ENCODE results near the gene DLEU7. TPM values are rescaled to one million over a fixed set of nuclear protein-coding genes. Genes with fewer than 3 reads are reported as not detected.

The DLEU7 gene
- total RNA-seq, 2 experiments from 2014 or later = not detected

DNA sequence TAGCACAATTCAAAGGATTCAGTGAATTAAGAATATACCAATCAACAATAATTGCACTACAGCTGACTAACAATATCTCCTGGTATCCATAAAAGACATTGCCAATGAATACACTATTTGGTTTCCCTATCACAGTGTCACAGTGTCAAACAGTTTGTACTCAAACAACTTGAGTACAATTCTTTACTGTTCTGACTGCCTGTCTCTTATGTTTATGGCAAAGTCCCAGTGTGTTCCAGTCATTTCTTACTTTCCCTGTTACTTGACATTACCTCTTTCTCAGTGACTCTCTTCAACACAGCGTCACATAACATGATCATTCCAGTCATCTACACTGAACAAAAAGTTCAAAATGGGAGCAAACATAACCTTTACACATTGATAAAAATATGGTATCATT is 44.9 kb upstream of the DLEU7 start:
- peaks cover 15% of the 10 kb centered on the region for H3K4me1 Mint-ChIP-seq (ENCODE audit: low read depth)
- H3K4me3 Mint-ChIP-seq = no peak overlapping the region
- H3K27ac Mint-ChIP-seq = no peak overlapping the region
- TF ChIP-seq, protein P1, sequence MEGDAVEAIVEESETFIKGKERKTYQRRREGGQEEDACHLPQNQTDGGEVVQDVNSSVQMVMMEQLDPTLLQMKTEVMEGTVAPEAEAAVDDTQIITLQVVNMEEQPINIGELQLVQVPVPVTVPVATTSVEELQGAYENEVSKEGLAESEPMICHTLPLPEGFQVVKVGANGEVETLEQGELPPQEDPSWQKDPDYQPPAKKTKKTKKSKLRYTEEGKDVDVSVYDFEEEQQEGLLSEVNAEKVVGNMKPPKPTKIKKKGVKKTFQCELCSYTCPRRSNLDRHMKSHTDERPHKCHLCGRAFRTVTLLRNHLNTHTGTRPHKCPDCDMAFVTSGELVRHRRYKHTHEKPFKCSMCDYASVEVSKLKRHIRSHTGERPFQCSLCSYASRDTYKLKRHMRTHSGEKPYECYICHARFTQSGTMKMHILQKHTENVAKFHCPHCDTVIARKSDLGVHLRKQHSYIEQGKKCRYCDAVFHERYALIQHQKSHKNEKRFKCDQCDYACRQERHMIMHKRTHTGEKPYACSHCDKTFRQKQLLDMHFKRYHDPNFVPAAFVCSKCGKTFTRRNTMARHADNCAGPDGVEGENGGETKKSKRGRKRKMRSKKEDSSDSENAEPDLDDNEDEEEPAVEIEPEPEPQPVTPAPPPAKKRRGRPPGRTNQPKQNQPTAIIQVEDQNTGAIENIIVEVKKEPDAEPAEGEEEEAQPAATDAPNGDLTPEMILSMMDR (IDR thresholded peaks at IDR 0.05) = no peak
- no peak for ATAC-seq
- ChIA-PET CTCF (no interaction called here), POLR2A (no interaction called here)
- H3K36me3 Mint-ChIP-seq (ENCODE audit: low read depth) = no peaks in the 10 kb centered on the region
- H3K9me3 Mint-ChIP-seq = no peaks in the 10 kb centered on the region
- intact Hi-C loops (cut with micrococcal nuclease) = no loop called here
- H3K27me3 Mint-ChIP-seq = no peaks in the 10 kb centered on the region
- DNase-seq = no peak

GRCh38 chr13:50887151-50887550 is 43.7 kb upstream of the DLEU7 start:
- Mint-ChIP-seq H3K4me1 (ENCODE audit: low read depth) (peaks cover 8% of the 10 kb centered on the region), H3K36me3 (ENCODE audit: low read depth) (no peaks in the 10 kb centered on the region), H3K4me3 (no peak overlapping the region), H3K27ac (no peak overlapping the region), H3K9me3 (no peaks in the 10 kb centered on the region), H3K27me3 (no peaks in the 10 kb centered on the region)
- no peak for ATAC-seq
- CTCF ChIA-PET = interaction anchor here (0.6 kb wide), 1 partner anchor 25 kb away, joined by 3 read pairs; no protein-coding TSS in a partner anchor
- intact Hi-C loops (cut with micrococcal nuclease) = no loop called here
- DNase-seq = no peak
- POLR2A ChIA-PET = no interaction called here
- TF ChIP-seq, protein P1 (IDR thresholded peaks at IDR 0.05) = no peak

- Mint-ChIP-seq H3K27ac (no peak overlapping the region), H3K9me3 (no peaks in the 10 kb centered on the region), H3K36me3 (ENCODE audit: low read depth) (no peaks in the 10 kb centered on the region), H3K4me3 (no peak overlapping the region), H3K27me3 (no peaks in the 10 kb centered on the region), H3K4me1 (ENCODE audit: low read depth) (no peaks in the 10 kb centered on the region)
- DNase-seq (no peak), ATAC-seq (no peak)
- POLR2A ChIA-PET = no interaction called here
- TF ChIP-seq, protein P1 (IDR thresholded peaks at IDR 0.05) = no peak
- CTCF ChIA-PET = interaction anchor here (1.3 kb wide), 1 partner anchor 10 kb away, joined by 3 read pairs; no protein-coding TSS in a partner anchor
- intact Hi-C loops (cut with micrococcal nuclease) = no loop called here
Observed at GRCh38 chr13:50884265-50884664, 40.8 kb upstream of the DLEU7 start.

DNA sequence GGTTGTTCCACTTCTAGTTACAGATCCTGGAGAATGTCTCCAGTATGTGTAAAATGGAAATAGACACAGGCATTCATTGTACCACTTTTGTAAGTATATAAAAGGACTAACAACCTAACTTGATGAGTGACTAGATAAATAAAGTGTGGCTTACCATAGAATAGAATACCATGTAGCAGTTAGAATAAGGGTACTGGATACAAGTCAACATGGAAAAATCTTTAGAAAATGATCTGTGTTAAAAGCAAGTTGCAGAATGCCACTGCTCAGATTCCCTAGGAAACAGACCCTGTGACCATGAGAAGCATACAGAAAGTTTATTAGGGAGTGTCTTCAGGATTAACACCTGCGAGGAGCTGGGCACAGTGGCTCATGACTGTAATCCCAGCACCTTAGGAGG is 40.2 kb upstream of the DLEU7 start:
- POLR2A ChIA-PET = no interaction called here
- CTCF ChIA-PET = interaction anchor here (1.1 to 1.3 kb wide), 2 partner anchors 11 to 28 kb away, joined by 3 to 4 read pairs; no protein-coding TSS in a partner anchor
- Mint-ChIP-seq H3K27me3 (no peaks in the 10 kb centered on the region), H3K9me3 (no peaks in the 10 kb centered on the region), H3K36me3 (ENCODE audit: low read depth) (no peaks in the 10 kb centered on the region), H3K27ac (no peak overlapping the region), H3K4me3 (no peak overlapping the region), H3K4me1 (ENCODE audit: low read depth) (no peaks in the 10 kb centered on the region)
- DNase-seq (no peak), ATAC-seq (no peak)
- TF ChIP-seq, protein P1 (IDR thresholded peaks at IDR 0.05) = no peak
- intact Hi-C loops (cut with micrococcal nuclease) = no loop called here

GRCh38 chr13:50882816-50883435 is 39.4 kb upstream of the DLEU7 start:
- H3K4me3 Mint-ChIP-seq = no peak overlapping the region
- H3K9me3 Mint-ChIP-seq = no peaks in the 10 kb centered on the region
- no peak for ATAC-seq
- POLR2A ChIA-PET = no interaction called here
- H3K36me3 Mint-ChIP-seq (ENCODE audit: low read depth) = no peaks in the 10 kb centered on the region
- DNase-seq = no peak
- intact Hi-C loops (cut with micrococcal nuclease) = no loop called here
- H3K27ac Mint-ChIP-seq = no peak overlapping the region
- TF ChIP-seq, protein P1 (IDR thresholded peaks at IDR 0.05) = no peak
- CTCF ChIA-PET = interaction anchor here (1.1 kb wide), 1 partner anchor 29 kb away, joined by 4 read pairs; no protein-coding TSS in a partner anchor
- no peaks in the 10 kb centered on the region for H3K27me3 Mint-ChIP-seq
- no peaks in the 10 kb centered on the region for H3K4me1 Mint-ChIP-seq (ENCODE audit: low read depth)

All from activated CD8-positive, alpha-beta T cell treated with anti-CD3 and anti-CD28 coated beads for 36 hours (primary cell).